Germinal center (tissue), 1 donor: Measurements from ENCODE around the gene SLC25A51.
A peak's percentile ranks its signal among the peaks of the same experiment; 100 is the strongest.

ENCODE experiments used
- DNase-seq: peaks from one replicate; pipeline ENCODE4 v3.0.0; 2012; ENCODE audit warnings: mixed read lengths, low spot score

The SLC25A51 gene

DNA sequence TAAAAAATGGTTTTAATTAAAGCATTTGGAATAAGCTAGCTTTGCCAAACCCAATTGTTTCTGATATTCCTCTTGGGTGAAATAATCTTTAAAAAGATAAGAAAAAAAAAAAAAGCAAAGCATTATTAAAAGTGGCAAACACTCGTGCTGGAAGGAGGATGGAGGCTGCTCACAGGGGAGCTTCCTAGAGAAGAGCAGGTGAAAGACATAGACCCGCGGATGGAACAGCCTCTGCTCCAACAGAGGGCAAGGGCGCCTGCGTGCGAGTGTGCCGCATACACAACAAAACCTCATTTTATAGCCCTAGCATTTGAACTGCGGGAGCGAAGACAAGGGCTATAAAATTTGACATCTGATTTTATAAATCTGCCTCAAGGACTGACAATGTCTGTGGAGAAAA, 33.4 kb upstream of the SLC25A51 start:
- DNase-seq, result no peak

DNA sequence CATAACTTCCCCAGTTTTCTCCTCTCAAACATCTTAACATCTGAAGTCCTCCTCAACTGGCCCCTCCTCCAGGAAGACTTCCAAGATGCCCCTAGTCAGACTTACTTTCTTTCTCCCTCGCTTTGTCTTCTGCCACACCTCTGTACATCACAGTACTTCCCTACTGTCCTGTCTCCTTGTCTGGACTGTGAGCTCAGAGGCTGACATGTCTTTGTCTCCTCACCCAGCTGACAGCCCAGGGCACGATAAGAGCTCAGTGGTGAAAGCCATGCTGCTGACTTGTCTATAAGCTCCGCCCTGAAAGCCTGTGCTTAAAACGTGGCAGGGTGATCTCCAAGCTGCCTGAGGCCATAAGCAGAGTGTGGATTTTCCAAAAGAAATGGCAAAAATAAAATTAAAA, 33.0 kb upstream of the SLC25A51 start:
- DNase-seq, result no peak

DNA sequence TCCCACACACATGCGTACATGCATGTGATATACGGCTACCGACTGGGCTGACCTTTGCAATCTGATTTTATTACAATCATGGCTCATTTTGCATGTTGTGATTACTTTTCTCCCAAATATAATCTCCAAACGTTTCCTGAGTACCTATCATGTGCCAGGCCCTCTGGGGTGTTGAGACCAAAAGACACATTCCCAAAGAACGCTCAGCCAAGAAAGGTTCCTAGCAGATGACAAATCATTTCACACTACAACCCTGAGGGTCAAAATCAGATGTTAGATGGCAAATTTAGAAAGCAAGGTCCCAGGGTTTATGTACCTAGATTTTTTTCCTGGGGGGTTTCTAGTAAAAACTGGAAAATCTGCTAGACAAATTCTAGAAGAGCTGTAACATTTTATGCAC, 32.4 kb upstream of the SLC25A51 start:
- DNase-seq, result no peak

DNA sequence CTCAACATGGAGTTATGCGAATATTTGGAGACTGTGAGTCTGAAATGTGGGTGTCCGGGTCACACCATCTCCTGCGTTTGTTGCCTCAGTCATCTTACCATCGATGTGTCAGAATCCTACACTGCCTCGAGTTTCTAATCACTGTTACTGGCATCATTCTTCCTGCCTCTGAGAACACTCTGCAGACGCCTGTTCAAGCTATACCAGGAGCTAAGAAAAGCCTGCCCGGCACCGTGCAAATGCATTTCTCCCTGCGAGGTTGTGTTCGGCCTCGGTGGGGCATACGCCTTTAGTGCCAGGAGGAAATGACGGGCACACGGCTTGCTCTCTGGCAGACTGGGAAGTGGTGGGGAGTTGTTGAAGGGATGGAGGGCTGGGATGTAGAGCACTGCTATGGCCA, 31.2 kb upstream of the SLC25A51 start:
- DNase-seq, result no peak

DNA sequence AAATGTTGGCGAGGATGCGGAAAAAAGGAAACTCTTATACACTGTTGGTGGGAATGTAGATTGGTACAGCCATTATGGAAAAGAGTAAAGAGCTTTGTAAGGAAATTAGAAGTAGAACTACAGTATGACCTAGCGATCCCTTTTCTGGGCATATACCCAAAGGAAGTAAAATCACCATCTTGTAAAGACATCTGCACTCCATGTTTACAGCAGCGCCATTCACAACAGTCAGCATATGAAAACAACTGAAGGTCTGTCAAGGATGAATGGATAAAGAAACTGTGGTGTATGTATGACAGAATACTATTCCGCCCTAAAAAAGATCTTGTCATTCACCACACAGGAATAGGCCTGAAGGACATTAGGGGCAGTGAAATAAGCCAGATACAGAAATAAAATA, 27.7 kb upstream of the SLC25A51 start:
- DNase-seq, result no peak

DNA sequence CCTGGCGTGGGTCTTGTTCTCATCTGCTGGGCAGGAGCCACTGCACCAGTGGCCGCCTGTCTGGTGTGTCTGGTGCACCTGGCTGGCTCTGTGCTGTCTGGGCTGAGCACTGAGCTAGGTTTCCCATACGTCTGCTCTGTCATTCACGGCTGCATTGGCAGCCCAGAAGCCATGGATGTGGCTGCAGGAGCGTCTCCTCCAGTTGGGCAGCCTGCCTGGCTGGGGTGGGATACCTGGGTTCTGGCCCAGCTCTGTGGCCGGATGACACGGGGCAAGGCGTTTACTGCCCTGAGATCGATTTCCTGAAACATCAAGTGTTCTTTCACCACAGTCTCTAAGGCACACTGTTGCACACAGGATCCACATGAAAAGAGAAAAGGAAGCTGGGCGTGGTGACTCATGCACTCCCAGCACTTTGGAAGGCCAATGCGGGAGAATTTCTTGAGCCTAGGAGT, 25.5 kb upstream of the SLC25A51 start:
- no peak for DNase-seq

DNA sequence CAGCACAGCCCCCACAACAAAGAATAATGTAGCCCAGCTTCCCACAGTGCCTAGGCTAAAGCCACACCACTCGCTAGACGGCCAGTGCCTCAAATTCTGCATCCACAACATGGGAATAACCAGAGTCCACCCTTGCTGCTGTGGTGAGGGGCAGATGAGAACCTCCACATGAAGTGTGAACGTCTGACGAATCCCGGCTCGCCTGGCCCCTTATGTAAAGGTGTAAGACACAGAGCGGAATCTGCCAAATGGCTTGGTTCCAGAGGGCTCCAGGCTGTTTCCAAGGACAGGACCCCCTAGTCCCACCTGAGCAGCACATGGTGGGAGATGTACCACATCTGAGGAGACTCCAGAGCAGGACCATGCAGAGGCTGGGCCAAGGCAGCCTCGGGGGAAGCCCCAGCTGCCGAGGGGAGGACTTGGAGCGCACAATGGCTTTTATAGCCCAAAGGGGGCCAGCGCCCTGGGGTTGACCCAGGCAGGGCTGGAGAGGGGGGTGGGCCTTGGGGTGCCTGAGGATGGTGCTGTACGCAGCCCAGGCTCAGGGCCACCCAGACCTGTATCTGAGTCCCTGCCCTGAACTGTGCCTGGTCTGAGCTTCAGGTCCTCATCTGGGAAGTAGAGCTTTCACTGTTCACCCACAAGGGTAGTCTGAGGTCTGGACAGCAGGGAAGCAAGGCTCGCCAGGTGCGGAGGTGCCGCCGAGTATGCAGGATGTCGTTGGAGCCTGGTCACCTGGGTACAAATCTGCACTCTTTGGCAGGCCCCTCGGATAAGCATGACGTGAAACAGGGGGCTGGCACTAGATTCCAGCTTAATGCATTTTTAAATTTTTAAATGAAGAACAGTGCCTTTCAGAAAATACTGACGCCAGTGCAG, 24.9 kb upstream of the SLC25A51 start:
- DNase-seq, result no peak

DNA sequence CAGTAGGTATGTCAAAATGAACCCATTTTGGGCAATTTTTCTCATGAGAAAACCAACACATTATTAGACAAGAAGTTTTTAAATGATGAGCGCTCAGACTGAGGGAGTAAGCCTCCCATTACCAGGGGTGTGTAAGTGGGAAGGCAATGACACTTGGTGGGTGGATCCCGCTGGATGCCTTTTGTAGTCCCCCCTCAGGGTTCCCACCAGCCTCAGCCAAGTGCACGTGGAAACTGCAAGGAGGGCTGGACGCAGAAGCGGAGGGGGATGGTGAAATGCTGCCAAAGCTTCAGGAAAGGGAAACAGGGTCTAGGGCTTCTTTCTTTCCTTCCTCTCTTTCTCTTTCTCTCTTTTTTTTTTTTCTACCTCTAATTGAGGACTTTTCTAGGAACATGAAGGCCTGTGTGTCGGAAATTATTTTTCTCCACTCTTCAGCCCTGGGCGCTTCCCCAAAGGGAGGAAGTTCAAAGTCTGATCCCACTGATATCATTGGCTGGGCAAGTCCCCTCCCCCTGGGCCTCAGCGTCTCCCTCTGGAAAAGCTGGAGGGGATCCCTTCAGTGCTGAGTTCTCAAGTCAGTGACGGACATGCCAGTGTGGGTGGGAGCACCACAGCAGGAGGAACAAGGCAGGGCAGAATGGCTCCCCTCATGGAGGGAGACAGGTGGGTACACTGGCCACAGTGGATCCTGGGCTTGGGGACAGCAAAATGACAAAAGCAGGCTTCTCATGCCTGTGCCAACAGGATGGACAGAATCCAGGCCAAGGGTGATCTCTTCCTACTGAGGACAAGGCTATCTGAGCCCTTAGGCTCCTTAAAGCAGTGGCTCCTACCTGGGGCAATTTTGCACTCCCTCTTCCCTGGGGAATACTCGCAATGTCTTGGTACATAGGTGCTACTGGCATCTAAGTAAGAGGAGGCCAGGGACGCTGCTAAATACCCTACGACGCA, 23.9 kb upstream of the SLC25A51 start:
- no peak for DNase-seq

DNA sequence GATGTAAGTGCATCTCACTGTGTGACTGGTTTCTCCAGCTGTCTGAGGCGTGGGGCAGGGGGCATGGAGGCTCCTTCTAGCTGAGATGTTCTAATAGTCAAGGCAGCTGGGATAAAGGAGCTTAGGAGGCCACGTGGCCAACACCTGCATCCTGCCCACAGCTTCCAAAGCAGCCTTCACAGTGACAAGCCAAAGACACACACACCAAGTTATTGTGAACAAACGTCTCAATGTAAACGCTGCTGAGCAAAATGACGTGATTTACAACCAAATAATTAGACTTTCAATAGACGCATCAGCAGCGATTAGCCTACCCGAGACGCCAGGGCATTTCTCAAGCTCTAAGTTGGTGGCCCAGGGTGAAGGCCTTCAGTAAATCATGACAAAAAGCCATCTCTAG, 23.2 kb upstream of the SLC25A51 start:
- DNase-seq, result no peak

DNA sequence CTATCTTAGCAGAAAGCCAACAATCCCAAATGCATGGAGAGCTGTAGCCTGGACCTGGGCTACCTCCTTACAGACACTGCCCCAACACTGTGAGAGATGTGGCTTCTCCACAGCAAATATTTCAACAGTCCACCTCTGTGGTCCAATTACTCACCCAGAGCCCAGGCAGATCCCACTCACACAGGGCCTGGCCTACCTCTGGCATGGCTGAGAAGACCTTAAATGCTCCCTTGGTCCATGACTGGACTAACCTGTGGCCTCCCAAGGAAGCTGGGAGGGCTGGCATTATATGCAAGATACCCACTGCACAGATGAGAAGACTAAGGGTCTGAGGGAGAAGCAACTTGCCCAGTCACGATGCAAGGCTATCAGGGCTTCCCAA, 22.8 kb upstream of the SLC25A51 start:
- no peak for DNase-seq

DNA sequence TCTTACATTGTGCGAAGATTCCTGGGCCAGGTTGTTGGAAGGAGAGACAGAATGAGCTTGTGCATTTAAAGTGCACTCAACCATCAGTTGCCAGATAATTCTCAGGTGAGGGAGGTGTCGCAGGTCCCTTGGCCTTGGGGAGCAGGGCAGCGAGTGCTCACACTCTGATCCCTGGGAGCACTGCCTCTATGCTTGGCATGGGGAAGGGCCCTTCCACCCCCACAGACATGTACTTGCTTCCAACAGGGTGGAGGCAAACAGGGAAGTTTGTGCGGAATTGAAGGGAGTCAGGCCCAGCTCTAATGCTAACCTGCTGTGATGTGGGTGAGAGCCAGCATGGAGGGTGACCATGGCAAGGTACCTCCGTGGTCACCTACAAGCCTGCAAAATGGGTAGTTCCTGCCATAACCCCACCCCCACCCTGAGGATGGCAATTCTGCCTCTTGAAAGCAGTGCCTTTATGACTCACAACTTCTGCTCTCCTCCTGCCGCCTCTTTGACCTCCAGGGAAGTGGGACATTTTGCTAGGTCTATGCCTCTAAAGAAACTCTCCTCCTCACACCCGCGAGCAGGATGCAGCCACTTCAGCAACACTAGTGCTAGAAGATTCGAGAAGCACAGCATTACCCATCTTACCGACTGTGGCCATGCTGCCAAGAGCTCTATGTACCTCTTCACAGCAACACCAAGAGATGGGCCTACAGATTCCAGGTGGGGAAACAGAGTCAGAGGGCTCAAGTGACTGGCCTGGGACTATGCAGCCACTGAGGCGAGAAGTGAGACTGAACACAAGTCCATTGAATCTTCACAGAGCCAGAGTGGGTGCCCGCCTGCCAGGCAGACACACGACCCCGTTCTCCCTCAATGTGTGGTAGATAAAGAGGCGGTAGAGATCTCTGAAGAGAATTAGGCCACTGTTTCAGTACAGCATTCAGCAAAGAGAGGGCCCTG, 22.1 kb upstream of the SLC25A51 start:
- no peak for DNase-seq

DNA sequence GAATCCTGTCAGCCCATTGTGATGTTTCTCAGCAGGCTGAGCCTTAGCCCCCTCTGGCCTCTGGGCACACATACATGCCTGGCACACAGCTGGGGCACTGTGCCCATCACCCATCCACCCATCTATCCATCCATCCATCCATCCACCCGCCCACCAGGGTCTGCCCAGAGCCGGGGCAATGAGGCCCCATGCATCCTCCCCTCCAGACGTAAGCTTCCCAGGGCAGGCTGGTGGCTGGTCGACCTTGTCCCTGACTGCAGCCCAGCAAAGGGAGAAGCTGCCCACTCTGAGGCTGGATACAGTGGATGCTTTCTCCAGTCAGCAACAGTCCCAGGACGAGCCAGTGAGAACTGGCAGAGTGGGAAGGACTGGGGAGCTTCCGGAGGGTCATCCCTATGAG, 21.1 kb upstream of the SLC25A51 start:
- no peak for DNase-seq

DNA sequence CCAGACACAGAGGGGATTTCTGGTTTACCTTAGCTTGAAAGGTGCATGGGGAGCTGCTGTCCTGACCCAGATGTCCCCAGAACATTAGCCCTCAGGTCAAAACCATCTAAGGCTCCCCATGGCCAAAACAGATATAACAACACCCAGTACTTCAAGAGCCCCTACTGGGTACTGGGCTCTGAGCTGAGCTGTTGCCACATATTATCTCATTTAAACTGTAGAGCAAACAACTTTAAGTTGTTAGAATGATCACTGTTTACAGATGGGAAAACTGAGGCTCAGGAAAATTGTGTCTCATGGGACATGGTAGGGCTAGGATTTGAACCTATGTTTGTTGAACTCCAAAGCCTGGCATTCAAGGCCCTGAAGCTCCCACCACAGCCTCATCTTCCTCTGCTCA, 20.6 kb upstream of the SLC25A51 start:
- no peak for DNase-seq

DNA sequence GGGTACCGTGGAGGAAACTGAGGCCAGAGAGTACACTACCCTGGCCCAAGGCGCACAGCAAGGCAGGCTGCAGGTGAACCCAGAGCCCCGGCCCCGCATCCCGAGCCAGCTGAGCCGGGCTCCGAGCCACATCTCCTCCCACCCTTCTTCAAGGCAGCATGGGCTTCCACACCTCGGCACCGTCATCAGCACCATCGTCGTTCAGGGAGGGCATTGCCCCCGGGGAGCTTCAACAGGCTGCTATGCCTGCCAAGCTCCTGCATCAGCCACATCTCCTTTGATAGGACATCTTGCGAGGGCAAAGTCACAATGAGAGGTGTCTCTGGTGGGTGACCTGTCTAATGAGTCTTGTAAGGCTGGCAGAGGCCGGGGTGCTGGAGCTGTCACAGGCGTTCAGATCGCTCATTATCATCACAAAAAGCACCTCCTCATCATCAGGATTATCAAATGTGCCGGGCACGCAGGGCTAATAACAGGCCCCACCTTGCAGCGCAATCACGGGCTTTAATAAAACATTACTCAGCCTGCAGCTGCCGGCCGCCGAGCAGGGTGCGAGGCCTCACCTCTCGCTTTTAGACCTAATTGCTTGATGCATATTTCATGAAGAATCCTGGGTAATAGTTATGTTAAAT, 20.0 kb upstream of the SLC25A51 start:
- DNase-seq, result no peak

DNA sequence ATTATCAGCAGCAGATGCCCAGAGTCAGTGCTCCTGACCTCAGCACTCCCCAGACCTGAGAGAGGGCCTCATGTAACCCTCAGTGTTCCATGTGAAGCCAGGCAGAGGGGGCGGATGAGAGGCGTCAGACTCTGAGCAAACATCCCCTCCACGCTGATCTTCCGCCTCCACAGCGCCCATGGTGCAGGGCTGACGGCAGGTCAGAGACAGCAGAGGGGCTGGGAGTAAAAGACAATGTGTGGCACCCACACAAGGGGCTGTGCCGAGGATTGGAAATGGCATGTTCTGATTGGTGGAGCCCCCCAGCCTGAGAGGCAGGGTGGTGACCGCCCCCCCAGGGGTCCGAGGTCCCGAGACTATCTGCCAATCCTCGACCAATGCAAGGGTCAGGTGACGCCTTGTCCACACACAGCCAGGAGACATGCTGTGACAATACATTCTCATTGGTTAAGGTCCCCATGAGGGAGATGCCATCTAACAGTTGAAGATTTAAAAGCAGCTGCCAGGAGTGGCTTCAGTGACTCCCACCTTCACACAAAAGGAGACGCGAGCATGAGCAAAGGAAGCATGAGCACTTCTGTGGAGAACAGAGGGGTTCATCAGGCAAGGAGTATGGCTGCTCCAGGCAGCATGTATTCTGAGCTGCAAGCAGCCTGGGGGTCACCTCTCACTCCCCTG, 19.3 kb upstream of the SLC25A51 start:
- no peak for DNase-seq

DNA sequence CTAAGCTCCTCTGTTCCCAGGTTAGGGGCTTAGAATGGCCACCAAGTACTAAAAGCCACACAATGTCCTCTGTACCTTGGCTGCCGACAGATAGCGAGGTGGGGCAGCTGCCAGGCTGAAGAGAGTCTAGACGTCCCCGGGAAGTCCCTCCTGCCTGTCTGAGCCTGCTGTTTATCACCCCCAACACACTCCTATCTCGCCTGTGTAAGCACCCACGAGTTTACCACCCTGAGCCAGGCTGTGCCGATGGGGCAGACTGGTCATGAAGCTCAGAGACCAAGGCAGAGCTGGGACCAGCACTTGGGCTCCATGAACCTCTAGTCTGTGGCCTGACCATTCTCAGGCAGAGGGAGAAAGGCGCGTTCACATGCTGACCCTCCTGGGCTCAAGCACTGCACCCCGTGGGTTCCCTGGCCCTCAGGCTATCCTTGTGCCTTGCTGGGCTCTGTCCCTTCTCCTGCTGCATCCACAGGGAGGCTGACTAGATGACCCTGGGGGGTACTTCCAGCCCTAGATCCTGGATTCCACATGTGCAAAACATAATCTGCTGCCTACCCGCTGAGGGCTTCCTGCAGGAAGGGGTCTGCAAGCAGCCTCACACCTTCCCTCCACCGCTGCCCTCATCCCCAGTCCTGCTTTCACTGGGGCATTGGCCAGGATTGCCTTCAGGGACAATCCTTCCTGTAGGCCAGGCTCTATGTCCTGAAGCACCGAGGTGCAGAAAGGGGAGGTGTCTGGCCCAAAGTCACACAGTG, 18.6 kb upstream of the SLC25A51 start:
- no peak for DNase-seq

DNA sequence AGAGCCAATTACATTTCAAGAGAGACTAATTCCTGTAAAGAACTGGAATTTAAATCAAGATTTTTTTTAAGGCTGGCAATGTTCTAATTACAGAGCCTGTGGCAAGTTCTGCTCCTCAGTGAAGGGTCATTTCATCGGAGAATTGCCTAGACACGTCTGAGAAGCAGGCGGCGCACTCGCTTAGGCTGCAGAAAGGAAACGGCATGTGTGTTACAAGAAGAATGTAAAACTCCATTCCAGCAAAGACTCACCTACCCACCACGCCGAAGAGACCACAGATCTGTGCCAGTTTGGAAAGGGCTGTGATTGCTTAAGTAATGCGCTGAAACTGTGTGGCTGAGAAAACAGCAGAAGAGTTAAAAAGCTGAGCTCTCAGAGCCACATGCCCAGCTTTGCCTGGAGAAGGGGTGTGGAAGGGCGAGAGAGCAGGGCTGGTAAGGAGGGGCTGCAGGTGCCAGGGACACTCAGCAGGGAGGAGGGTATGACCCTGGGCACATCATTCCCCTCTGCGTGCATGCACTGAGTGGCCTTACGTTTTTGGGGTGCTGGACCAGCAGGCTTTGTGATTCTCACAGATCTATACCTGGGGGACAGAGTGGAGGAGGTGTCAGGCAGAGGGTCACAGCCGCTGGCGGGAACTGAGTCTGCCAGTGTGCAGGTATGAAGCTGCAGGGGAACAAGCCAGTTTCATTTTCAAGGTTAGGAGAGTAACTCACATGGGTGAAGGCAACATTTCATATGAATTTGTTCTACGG, 17.8 kb upstream of the SLC25A51 start:
- no peak for DNase-seq

DNA sequence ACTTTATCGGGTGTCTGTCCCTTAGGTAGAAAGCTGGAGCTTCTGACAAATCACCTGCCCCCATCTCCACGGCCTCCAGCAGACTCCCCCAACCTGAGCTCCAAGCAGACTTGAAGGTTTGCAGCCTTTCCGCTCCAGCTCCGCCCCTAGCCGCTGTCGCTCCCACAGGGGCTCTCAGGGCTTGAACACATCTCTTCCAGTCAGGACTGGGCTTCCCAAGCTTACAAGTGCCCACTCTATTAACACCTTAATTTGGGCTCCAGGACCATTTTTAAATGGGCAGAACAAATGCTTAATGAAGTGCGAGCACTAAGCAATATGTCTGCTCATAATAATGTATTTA, 17.2 kb upstream of the SLC25A51 start:
- no peak for DNase-seq

DNA sequence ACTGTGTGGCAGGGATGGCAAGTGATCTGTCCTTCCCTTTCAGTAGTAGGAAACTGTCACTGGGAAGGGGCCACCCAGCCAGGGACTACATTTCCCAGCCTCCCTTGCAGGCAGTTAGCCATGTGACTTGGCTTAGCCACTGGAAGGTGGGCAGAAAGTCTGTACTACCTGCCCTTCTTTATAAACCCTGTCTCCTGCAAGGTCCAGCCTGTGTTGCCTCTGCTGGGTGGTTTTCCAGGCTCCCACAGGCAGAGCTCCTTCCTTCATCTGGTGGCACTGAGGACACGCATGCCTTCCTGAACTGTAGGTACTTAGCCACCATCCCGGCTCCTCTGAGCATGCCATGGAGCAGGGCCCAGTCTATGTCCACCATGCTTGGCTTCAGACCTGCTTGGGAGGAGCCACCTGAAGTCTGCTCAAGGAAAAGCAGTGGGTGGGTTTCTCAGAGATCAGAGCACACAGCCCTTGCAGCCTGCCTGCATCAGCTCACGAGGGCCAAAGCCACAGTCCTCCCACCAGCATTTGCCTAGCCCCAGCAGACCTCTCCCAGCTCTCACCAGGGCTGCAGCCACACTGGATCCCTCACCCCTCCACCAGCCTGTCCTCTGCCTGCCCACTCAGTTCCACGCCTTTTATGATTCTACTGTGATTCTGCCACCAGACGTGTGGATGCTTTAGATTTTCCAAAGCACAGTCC, 16.7 kb upstream of the SLC25A51 start:
- peak; percentile 38 for DNase-seq
